NCI-H1694 (cell line): Measurements from ENCODE around the gene SAMD10.
A peak's percentile ranks its signal among the peaks of the same experiment; 100 is the strongest.
"Not testable (repeated sequence)": the region's sequence is repeated elsewhere in the genome, so short reads cannot be mapped to it uniquely, and the experiment has no call there.

Experiments used
- DNase-seq: peaks from one replicate; lab custom pipeline; 2025; lab: John Stamatoyannopoulos, UW

Gene SAMD10

DNA sequence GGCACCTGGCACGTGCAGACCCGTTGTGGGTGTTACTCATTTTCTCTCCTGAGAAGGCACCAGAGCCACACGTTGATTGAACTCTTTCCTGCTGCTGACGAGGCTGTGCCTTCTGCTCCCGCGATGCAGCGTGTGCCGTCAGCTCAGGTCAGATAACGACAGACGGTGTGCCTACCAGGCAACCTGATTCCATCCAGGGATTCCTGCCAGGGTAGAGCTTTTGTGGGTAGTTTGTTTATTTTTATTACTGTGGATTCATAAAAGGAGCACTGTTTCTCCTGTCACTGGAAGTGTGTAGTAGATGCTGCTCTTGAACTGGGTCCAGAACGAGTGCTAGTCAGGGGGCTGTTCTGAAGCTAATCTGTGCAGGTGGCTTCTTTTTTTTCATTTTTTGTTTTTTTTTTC lies 22.2 kb upstream of the SAMD10 start:
- peak; percentile 87 for DNase-seq

DNA sequence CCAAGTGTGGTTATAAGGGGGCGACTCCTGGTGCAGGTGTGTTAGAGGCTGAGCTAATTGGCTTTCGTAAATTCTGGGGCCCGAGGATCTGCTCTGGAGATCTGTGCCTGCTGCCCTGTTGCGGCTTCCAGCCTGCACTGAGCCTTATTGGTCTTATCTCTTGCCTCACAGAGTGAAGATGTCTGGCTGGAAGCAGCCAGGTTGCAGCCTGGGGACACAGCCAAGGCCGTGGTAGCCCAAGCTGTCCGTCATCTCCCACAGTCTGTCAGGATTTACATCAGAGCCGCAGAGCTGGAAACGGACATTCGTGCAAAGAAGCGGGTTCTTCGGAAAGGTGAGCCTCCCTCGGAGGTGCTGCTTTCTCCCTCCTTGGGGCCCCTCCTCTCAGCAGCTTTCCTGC lies 21.5 kb upstream of the SAMD10 start:
- DNase-seq, result no peak

GRCh38 chr20:63982937-63983336 lies 3.5 kb upstream of the SAMD10 start:
- no peak for DNase-seq

DNA sequence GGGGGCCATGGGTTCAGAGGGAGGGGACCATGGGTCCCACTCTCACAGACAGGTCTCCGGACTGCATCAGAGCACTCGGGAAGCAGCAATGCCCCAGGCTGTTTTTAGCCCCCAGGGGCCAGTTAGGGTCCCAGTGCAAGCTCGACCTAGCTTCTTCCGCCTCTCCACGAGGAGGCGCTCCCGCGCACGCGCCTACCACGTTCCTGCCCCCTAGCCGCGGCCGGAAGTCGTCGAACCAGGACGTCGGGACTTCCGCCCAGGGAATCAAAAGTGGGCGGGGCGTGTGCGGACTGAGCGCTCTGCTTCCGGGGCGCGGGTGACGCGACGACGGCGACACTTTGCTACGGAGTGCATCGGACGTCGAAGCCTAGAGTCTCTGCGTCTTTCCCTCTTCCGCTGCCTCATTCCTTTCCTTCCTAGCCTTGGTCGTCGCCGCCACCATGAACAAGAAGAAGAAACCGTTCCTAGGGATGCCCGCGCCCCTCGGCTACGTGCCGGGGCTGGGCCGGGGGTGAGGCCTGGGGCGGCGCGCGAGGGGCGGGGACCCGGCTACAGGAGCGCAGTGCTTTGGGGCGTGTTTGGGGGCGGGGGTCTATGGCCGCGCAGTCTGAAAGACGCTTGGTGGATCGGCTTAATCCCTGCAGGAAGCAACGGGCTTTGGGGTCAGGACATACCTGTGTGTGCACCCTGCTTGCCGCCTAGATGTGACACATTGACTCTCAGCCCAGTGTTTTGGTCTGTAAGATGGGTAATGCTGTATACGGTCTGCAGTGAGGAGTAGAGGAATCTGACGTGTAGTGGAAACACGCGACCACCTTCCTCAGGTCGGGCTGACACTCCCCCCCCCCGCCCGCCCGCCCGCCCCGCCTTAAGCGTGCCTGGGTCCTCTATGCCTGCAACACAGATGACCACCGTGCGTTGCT lies 1.6 kb upstream of the SAMD10 start, which contains the start of gene PRPF6:
TSS of gene PRPF6 (plus strand) at position 327 of the 923 bp plus-strand sequence. CDS start at position 441, 114 bp downstream.
- DNase-seq, result peak; percentile 88

DNA sequence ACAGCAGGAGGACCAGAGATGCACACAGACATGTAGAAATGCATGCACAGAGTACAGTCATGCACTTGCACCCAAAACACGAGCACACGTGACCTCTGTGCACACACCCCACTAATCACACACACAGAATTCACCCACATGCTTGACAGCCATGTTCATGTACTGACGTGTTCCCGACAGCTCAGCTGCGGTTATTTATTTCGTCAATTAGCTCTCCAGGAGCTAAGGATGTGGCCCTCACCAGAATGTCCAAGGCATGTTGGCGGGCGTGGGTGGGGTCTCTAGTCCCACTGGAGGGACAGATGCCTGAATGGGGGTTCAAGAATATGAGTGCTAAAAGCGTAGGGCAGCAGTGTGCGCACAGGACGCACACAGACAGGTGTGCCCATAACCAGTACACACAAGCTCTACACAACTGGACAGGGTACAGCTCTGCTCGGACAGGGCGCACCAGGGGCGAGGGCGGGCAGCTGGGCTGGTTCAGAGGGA lies 919 bp upstream of the SAMD10 start:
- DNase-seq, result peak; percentile 12

DNA sequence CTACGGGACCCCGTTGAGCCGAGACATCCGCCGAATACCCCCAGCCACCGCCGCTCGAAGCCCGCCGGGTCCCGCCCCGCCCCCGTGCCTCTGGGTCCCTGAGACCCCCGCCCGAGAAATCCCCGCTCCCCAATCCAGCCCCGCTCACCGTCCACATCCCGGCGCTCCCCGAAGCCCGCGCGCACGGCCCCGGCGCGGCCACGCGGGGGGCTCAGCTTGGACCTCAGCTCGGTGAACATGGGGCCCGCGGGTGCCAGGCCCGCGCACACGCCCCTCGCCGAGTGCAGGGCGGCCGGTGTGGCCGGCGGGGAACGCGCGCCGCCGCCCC lies 249 bp downstream of the SAMD10 start:
- no peak for DNase-seq

GRCh38 chr20:63978319-63979228 lies 868 bp downstream of the SAMD10 start:
- DNase-seq, result no peak

GRCh38 chr20:63977739-63978276 lies 1.6 kb downstream of the SAMD10 start:
- no peak for DNase-seq

DNA sequence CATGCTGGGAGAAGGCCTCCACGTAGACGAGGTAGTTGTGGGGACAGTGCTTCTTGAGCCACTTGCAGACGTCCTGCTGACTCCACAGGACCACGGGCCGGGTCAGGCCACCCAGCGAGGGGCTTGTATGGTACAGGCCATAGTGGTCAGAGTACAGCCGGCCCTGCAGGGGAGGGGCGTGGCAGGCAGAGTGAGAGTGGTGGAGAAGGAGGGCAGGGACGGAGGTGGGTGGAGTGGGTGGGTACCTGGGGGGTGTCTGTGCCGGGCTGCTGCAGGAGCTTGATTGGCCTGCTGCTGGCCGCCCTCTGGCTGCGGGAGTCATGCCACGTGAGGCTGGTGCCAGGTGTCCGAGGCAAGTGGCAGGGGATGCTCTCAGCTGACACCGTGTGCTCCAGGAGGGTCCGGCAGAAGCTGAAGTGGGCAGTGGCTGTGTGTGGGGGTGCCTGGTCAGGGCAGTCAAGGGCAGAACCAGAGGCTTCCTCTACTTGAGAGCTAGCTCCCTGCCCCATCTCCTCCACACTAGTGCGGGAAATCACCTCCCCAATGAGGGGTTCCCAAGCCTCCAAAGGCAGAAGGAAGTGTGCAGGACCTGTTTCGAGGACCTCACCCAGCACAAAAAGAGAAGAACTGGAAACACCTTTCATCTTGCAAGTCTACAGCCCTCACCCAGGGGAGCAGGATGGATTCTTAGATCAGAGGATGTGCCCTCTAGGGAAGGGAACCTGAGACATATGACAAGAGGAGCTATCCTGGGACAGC lies 2.3 kb downstream of the SAMD10 start:
- no peak for DNase-seq

DNA sequence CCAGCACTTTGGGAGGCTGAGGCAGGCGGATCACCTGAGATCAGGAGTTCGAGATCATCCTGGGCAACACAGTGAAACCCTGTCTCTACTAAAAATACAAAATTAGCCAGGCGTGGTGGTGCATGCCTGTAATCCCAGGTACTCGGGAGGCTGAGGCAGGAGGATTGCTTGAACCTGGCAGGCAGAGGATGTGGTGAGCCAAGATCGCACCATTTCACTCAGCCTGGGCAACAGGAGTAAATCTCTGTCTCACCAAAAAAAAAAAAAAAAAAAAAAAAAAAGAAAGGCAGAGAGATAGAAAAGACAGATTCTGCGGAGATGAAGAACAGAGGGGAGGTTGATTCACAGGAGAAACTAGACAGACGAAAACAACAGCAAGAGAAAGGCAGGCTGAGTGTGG lies 2.9 kb downstream of the SAMD10 start:
- DNase-seq, result not testable (repeated sequence)

DNA sequence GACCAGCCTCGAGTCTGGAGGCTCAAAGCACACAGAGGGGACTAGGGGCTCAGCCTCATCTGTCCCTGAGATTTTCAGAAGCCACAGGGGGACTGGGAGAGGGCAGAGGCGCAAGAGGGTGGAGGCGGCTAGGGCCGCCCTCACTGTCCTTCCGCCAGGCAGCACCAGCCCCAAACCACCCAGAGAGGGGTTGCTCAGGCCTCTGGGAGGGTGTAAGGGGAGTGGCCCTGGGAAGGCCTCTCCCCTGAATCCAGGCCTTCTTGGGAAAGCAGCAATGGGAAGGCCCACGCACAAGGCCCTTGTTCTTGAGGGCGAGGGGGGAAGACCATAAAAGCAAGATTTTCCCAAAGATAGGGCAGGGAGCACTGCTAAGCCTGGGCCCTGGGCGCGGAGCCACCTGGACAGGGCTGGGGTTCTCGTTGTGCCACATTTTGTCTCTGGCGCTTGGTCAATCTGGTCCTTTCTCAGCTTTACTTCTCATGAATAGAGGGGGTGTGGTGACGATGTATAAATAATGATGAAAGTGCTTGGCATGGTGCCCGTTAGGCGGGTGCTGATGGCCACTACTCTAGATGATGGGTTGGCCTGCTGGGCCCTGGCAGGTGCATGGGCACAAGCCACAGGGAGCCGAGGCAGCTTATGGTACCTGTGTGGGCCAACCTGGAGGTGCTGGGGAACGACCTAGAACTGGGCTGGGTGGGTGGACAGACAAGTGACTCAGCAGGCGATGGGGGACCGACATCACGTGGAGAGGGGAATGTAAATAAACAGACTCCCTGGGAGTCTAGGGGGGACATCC lies 4.8 kb downstream of the SAMD10 start:
- no peak for DNase-seq

DNA sequence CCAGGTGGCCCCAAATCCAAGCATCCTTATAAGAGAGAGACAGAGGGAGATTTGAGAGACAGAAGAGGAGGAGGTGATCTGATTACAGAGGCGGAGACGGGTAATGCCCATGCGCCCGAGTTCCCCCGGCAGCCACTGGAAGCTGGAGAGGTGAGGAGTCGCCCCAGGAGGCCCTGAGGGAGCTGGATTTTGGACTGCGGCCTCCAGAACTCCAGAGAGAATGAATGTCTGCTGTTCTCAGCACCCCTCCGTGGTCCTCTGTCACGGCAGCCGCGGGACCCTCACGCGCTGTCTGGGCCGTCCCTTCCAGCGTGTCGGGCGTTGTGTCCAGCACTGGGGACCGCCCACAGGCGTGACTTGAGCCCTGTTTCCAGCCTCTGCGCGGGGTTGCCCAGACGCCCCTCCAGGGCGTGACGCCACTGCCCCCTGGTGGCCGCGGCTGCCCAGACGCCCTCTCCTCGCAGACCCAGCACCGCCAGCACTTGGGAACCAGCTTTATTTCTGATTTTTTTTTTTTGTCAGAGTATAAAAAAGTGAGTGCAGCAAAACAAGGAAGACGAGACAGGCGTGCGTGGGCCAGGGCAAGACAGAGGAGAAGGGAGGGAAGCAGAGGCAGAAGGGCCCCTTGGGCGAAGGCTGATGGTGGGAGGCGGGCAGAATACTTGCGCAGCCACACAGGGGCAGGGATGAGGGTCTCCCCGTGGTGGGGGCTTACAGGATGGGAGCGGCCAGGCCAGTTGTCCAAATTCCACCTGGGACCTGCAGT lies 5.6 kb downstream of the SAMD10 start:
- DNase-seq, result no peak

GRCh38 chr20:63973160-63973479 lies 6.3 kb downstream of the SAMD10 start:
- no peak for DNase-seq

GRCh38 chr20:63972312-63973159 lies 6.9 kb downstream of the SAMD10 start:
- DNase-seq, result no peak

GRCh38 chr20:63971960-63972311 lies 7.5 kb downstream of the SAMD10 start:
- not testable (repeated sequence) for DNase-seq

DNA sequence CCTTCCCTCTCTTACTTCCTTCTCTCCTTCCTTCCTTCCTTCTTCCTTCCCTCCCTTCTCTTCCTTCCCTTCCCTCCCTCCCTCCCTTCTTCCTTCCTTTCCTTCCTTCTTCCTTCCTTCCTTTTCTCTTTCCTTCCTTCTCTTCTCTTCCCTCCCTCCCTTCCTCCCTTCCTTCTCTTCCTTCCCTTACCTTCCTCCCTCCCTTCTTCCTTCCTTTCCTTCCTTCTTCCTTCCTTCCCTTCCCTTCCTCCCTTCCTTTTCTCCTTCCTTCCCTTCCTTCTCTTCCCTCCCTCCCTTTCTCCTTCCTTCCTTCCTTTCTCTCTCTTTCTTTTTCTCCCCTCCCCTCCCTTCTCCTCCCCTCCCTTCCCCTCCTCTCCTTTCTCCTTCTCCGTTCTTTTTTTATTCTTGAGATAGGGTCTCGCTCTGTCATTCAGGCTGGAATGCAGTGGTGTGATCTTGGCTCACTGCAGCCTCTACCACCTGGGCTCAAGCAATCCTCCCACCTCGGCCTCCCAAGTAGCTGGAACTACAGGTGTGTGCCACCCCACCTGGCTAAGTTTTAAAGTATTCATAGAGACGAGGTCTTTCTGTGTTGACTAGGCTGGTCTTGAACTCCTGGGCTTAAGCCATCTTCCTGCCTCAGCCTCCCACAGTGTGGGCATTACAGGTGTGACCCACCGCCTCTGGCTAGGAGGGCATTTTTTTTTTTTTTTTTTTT lies 8.6 kb downstream of the SAMD10 start:
- DNase-seq, result no peak

DNA sequence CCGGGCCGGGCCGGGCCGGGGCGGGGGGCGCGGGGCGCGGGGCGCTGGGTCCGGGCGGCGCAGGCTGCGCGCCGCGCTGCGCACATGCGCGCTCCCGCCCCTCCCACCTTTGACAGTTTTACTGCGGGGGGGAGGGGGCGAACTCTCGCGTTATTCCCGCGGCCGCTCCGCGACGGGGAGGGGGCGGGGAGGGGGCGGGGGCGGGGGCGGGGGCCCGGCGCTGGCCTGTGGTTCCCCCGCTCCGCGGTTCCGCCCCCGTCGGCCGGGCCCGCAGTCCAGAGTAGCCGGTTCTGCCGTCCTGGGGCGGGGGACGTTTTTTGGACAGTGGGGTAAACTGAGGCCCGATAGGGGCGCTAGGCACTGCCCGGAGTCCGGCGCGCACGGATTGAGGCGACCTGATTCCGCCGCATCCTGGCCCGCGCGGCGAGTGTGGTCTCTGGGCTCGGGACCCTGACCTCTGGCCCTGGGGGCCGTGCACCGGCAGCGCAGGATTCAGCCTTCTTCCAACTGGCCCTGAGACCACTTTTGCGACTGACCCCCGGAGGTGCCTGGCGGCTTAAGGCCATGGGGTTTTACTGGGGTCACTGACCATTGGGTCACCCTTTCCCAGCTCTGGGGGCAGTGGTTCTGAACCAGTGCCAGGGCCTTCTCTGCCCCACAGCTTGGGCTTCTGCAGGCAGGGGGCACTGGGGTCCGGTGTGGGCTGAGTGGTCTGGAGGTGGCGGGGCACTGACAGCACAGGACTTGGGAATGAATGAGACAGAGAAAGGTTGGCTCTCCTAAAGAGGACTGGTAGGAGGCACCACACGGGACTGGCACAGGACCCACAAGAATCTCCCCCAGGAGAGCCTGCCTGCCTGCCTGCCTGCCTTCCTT lies 9.4 kb downstream of the SAMD10 start, which contains the start of gene ZNF512B:
TSS of gene ZNF512B (minus strand) at position 93 of the 876 bp plus-strand sequence. CDS start 1,980 bp downstream, outside the sequence.
- peak; percentile 26 for DNase-seq
